Measurements from ENCODE around the gene PCK2. TPM values are rescaled to one million over a fixed set of nuclear protein-coding genes. Genes with fewer than 3 reads are reported as not detected.

The PCK2 gene
- total RNA-seq, 6 experiments from 2014 or later: 19.9 to 27.6 (median 24.0) TPM

DNA sequence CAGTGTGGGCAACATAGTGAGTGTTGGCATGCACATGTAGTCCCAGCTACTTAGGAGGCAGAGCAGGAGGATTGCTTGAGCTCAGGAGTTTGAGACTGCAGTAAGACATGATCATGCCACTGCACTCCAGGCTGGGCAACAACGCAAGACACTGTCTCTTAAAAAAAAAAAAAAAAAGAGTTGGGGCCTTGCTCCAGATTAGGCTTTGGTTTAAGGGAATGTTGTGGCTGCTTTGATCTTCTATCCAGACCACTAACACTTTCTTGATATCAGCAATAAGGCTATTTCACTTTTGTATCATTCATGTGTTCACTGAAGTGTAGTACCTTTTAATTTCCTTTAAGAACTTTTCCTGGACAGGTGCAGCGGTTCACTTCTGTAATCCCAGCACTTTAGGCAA, 33.6 kb downstream of the PCK2 start:
- no peak overlapping the region for H3K4me3 Mint-ChIP-seq
- DNase-seq: no peak
- H3K9me3 Mint-ChIP-seq: no peaks in the 10 kb centered on the region
- H3K36me3 Mint-ChIP-seq (ENCODE audit: low read depth): no peaks in the 10 kb centered on the region
- peaks cover 3% of the 10 kb centered on the region; the same call in 1 of the 2 replicates for H3K27me3 Mint-ChIP-seq (ENCODE audit: insufficient read depth)
- no peak overlapping the region for H3K27ac Mint-ChIP-seq
- H3K4me1 Mint-ChIP-seq (ENCODE audit: low read depth): no peaks in the 10 kb centered on the region
- TF ChIP-seq, protein P1, sequence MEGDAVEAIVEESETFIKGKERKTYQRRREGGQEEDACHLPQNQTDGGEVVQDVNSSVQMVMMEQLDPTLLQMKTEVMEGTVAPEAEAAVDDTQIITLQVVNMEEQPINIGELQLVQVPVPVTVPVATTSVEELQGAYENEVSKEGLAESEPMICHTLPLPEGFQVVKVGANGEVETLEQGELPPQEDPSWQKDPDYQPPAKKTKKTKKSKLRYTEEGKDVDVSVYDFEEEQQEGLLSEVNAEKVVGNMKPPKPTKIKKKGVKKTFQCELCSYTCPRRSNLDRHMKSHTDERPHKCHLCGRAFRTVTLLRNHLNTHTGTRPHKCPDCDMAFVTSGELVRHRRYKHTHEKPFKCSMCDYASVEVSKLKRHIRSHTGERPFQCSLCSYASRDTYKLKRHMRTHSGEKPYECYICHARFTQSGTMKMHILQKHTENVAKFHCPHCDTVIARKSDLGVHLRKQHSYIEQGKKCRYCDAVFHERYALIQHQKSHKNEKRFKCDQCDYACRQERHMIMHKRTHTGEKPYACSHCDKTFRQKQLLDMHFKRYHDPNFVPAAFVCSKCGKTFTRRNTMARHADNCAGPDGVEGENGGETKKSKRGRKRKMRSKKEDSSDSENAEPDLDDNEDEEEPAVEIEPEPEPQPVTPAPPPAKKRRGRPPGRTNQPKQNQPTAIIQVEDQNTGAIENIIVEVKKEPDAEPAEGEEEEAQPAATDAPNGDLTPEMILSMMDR (IDR thresholded peaks at IDR 0.05): no peak

DNA sequence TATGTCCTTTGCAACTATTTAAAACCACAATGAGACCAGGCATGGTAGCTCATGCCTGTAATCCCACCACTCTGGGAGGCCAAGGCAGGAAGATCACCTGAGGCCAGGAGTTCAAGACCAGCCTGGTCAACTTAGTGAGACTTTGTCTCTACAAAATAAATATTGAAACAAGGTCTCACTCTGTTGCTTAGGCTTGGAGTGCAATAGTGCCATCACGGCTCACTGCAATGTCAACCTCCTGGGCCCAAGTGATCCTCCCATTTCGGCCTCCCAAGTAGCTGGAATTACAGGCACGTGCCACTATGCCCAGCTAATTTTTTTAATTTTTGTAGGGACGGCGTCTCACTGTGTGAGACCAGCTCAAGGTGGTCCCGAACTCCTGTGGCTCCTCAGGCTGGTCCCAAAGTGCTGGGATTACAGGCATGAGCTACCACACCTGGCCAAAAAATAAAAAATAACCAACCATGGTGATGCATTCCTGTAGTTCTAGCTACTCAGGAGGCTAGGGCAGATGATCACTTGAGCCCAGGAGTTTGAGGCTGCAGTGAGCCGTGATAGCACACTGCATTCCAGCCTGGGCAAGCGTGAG, 35.4 kb downstream of the PCK2 start:
- DNase-seq: no peak
- Mint-ChIP-seq H3K4me1 (ENCODE audit: low read depth) (no peaks in the 10 kb centered on the region), H3K36me3 (ENCODE audit: low read depth) (no peaks in the 10 kb centered on the region), H3K4me3 (no peak overlapping the region), H3K9me3 (no peaks in the 10 kb centered on the region), H3K27ac (no peak overlapping the region), H3K27me3 (ENCODE audit: insufficient read depth) (peaks cover 3% of the 10 kb centered on the region; the same call in 1 of the 2 replicates)
- TF ChIP-seq, protein P1 (IDR thresholded peaks at IDR 0.05): no peak

DNA sequence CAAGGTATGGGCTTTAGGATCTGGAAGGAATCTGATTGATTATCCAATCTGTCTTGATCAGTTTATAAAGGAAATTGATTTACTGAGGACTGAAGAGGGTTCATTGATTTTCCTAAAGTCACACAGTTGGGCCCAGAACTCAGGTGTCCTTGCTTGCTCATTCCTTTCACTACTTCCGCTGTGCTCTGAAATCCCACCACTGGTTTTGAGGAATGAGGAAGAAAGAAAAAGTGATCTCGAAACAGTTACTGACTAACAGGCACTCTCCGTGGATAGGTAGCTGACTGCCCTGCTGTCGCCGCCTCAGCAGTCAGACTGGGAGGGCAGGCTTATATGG, 36.2 kb downstream of the PCK2 start, which contains the start of gene FITM1:
FITM1 (plus strand) TSS at position 280 of the 337 bp plus-strand sequence. CDS start 905 bp downstream, outside the sequence.
- H3K9me3 Mint-ChIP-seq: no peaks in the 10 kb centered on the region
- no peak within 1 kb of the TSS for H3K27ac Mint-ChIP-seq
- no peak for DNase-seq
- TF ChIP-seq, protein P1 (IDR thresholded peaks at IDR 0.05): no peak
- no peak within 1 kb of the TSS for H3K4me3 Mint-ChIP-seq
- peaks cover 4% of the 10 kb centered on the region for H3K4me1 Mint-ChIP-seq (ENCODE audit: low read depth)
- no peaks in the 10 kb centered on the region for H3K36me3 Mint-ChIP-seq (ENCODE audit: low read depth)
- peaks cover 3% of the 10 kb centered on the region; the same call in 1 of the 2 replicates for H3K27me3 Mint-ChIP-seq (ENCODE audit: insufficient read depth)

DNA sequence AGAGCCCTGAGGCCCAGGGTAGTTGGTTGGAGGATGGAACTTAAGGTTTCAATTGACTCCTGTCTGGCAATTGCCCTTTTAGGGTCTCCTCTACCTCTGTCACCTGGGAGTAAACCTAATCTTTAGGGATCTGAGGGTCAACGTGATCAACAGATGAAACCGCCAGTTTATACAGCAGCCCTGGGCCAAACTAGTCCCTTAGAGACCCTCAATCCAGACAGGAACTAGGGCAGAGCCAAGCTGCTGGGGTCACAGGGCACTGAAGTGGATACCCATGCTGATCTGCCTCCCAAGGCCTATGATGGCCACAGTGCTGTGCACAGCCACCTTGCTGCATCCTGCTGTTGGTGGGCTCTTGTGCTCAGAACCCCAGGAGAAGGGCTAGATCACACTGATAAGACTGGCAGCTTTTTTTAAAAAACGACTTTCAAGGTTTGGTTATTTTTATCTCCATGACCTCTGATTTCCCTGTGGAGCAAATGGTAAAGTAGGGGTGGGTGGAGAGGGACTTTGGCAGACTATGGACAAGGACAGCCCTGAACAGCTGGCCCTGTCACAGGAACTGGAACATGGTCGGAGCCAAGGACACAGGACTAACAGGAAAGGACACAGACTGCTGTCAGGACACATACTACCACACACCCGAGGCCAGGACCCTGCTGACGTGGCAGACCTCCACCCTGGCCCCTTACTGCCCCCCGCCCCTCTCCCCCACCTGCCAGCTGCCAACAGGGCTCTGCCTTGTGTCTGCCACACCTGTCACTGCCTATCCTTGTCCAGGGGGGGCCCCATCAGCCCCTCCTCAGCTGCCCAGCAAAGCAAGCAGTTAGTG, 36.8 kb downstream of the PCK2 start:
- H3K4me1 Mint-ChIP-seq (ENCODE audit: low read depth): peaks cover 7% of the 10 kb centered on the region
- no peak for DNase-seq
- TF ChIP-seq, protein P1 (IDR thresholded peaks at IDR 0.05): no peak
- no peaks in the 10 kb centered on the region for H3K36me3 Mint-ChIP-seq (ENCODE audit: low read depth)
- H3K4me3 Mint-ChIP-seq: no peak overlapping the region
- no peaks in the 10 kb centered on the region for H3K9me3 Mint-ChIP-seq
- no peak overlapping the region for H3K27ac Mint-ChIP-seq
- H3K27me3 Mint-ChIP-seq (ENCODE audit: insufficient read depth): peaks cover 3% of the 10 kb centered on the region; the same call in 1 of the 2 replicates

DNA sequence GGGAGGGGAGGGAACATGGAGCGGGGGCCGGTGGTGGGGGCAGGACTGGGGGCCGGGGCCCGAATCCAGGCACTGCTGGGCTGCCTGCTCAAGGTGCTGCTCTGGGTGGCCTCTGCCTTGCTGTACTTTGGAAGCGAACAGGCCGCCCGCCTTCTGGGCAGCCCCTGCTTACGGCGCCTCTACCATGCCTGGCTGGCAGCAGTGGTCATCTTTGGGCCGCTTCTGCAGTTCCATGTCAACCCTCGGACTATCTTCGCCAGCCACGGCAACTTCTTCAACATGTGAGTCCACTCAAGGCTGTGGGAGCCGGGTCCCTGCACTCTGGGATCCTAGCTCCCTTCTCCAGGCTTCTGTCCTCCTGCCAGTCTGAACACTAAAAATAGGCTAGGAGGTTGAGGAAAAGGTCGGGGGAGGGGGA, 37.4 kb downstream of the PCK2 start:
- TF ChIP-seq, protein P1 (IDR thresholded peaks at IDR 0.05): no peak
- Mint-ChIP-seq H3K4me1 (ENCODE audit: low read depth) (peaks cover 9% of the 10 kb centered on the region), H3K27ac (no peak overlapping the region), H3K36me3 (ENCODE audit: low read depth) (no peaks in the 10 kb centered on the region), H3K27me3 (ENCODE audit: insufficient read depth) (peaks cover 3% of the 10 kb centered on the region), H3K9me3 (no peaks in the 10 kb centered on the region), H3K4me3 (no peak overlapping the region)
- DNase-seq: no peak
